K562 (cell line): ENCODE data around the gene GABRA5. TPM values are rescaled to one million over a fixed set of nuclear protein-coding genes. Genes with fewer than 3 reads are reported as not detected.

ENCODE experiments used
- ATAC-seq: fragments of 200-7000 bp; cut with Tn5 transposase; 3 replicates; pipeline ENCODE4 v1.9.1; 2020; ENCODE audit warnings: moderate library complexity
- BruUV-seq: library from RNA; stranded (reverse); fragments of 400-500 nt; replicated peaks from 2 replicates; lab custom pipeline; 2021; lab: Mats Ljungman, UMichigan
- CTCF ChIA-PET: fragments of 300-600 bp; formaldehyde crosslinking; extraction: SDS; loops from one replicate; lab custom pipeline; 2021; ENCODE audit warnings: low intra/inter-chr PET ratio; lab: Yijun Ruan, JAX
- POLR2A ChIA-PET: fragments of 300-600, 350-650 bp; sonication (Branson Sonifier 250); formaldehyde crosslinking; extraction: SDS; loops from one replicate; lab custom pipeline; 2021; ENCODE audit warnings: antibody characterized with exemption, inconsistent platforms; lab: Yijun Ruan, JAX
- DNase-seq, 4 experiments: peaks; one replicate each; pipeline versions ENCODE4 v3.0.0 to v3.0.0-alpha.2; 2011 to 2018; ENCODE audit warnings: low spot score in 3 of 4, mixed read lengths in 3 of 4; ENCODE audit errors: extremely low read depth in 1 of 4
- FAIRE-seq: peaks from 2 replicates; lab custom pipeline; 2011; peaks lifted over from hg19 to GRCh38; lab: Jason Lieb, UNC
- H2AFZ ChIP-seq: 2 replicates; pipeline ENCODE4 v1.6.0; 2011; ENCODE audit warnings: low read depth, low read length, control low read depth, inconsistent platforms
- H3K27ac ChIP-seq: fragments of 200-600 bp; 3 replicates; pipeline ENCODE4 v1.8.0; 2011; ENCODE audit warnings: low read depth, mild to moderate bottlenecking, control low read depth, inconsistent platforms, low read length, moderate library complexity, mixed read lengths; ENCODE audit errors: extremely low read depth
- H3K27me3 ChIP-seq, 2 experiments: fragments of 300-600 bp in 1 of 2; 2 replicates in 1 of 2; 3 replicates in 1 of 2; pipeline versions ENCODE4 v1.6.0 to v1.8.0; 2011; ENCODE audit warnings: inconsistent platforms in 2 of 2, low read length in 2 of 2, mild to moderate bottlenecking in 1 of 2, mixed read lengths in 1 of 2, moderate library complexity in 1 of 2; ENCODE audit not compliant: control insufficient read depth in 2 of 2, insufficient read depth in 2 of 2
- H3K36me3 ChIP-seq: fragments of 300-600 bp; 3 replicates; pipeline ENCODE4 v1.8.0; 2011; ENCODE audit warnings: mild to moderate bottlenecking, low read length, inconsistent platforms; ENCODE audit not compliant: control insufficient read depth, insufficient read depth
- H3K4me1 ChIP-seq, 2 experiments: fragments of 200-600 bp in 1 of 2; replicated peaks in 1 of 2; 2 replicates in 1 of 2; 3 replicates in 1 of 2; pipeline versions ENCODE4 v1.5.1 to v1.8.0; 2011; ENCODE audit warnings: inconsistent platforms in 2 of 2, low read length in 2 of 2, mild to moderate bottlenecking in 1 of 2, mixed read lengths in 1 of 2, moderate library complexity in 1 of 2; ENCODE audit not compliant: control insufficient read depth in 2 of 2, insufficient read depth in 2 of 2
- H3K4me2 ChIP-seq: 2 replicates; pipeline ENCODE4 v1.6.1; 2011; ENCODE audit warnings: low read length, control low read depth, inconsistent platforms, mixed read lengths; ENCODE audit not compliant: insufficient read depth
- H3K4me3 ChIP-seq: fragments of 200-600 bp; sonication (generic), shearing (Covaris generic); 2 replicates; pipeline ENCODE4 v1.5.1; 2016; ENCODE audit warnings: control low read depth, inconsistent platforms
- H3K79me2 ChIP-seq: fragments of 200-600 bp; 3 replicates; pipeline ENCODE4 v1.8.0; 2011; ENCODE audit warnings: low read length, inconsistent platforms; ENCODE audit not compliant: control insufficient read depth, insufficient read depth
- H3K9ac ChIP-seq, 2 experiments: 2 replicates each; pipeline versions ENCODE4 v1.6.0 to v1.6.1; 2011; ENCODE audit warnings: low read depth in 2 of 2, low read length in 2 of 2, control low read depth in 1 of 2, inconsistent platforms in 1 of 2, mild to moderate bottlenecking in 1 of 2, mixed read lengths in 1 of 2; ENCODE audit not compliant: insufficient read depth in 1 of 2
- H3K9me1 ChIP-seq: one replicate; pipeline ENCODE4 v1.6.0; 2011; ENCODE audit warnings: inconsistent platforms, mild to moderate bottlenecking, low read length, moderate library complexity; ENCODE audit not compliant: control insufficient read depth, insufficient read depth
- H3K9me3 ChIP-seq: replicated peaks from 2 replicates; pipeline ENCODE4 v1.5.1; 2011; ENCODE audit warnings: low read depth, low read length, inconsistent platforms; ENCODE audit not compliant: control insufficient read depth, insufficient read depth
- H4K20me1 ChIP-seq: replicated peaks from 2 replicates; pipeline ENCODE4 v1.6.1; 2011; ENCODE audit warnings: low read length, inconsistent platforms, mixed read lengths; ENCODE audit not compliant: control insufficient read depth, insufficient read depth
- BDP1 ChIP-seq: IDR thresholded peaks from 3 replicates; pipeline ENCODE4 v1.6.1; 2011; ENCODE audit not compliant: insufficient read length, insufficient read depth
- FOSL1 ChIP-seq: fragments of 200-800 bp; sonication (Bioruptor generic); conservative IDR thresholded peaks from 2 replicates; pipeline ENCODE4 v1.6.1; 2016; ENCODE audit warnings: missing genetic modification characterization, missing compliant biosample characterization
- FOXJ2 ChIP-seq: fragments of 200-800 bp; sonication (Bioruptor generic); IDR thresholded peaks from 2 replicates; pipeline ENCODE4 v1.6.1; 2016; ENCODE audit warnings: missing genetic modification characterization, missing compliant biosample characterization
- HNRNPUL1 ChIP-seq: fragments of 200-400 bp; formaldehyde crosslinking; IDR thresholded peaks from 2 replicates; pipeline ENCODE4 v1.6.1; 2017; ENCODE audit warnings: low read length
- KHSRP ChIP-seq: fragments of 450-650 bp; IDR thresholded peaks from 2 replicates; pipeline ENCODE4 v1.6.1; 2017
- LEF1 ChIP-seq: fragments of 450-650 bp; IDR thresholded peaks from 2 replicates; pipeline ENCODE4 v1.6.1; 2016; ENCODE audit warnings: mild to moderate bottlenecking
- MEF2A ChIP-seq: IDR thresholded peaks from 2 replicates; pipeline ENCODE4 v1.6.1; 2011; ENCODE audit warnings: low read depth, mild to moderate bottlenecking, low read length, moderate library complexity; ENCODE audit not compliant: control insufficient read depth
- MTA3 ChIP-seq: fragments of 450-650 bp; formaldehyde crosslinking; IDR thresholded peaks from 2 replicates; pipeline ENCODE4 v1.6.1; 2017; ENCODE audit warnings: mild to moderate bottlenecking, borderline replicate concordance
- NRF1 ChIP-seq, 2 experiments: fragments of 450-650 bp; IDR thresholded peaks in 1 of 2; conservative IDR thresholded peaks in 1 of 2; 2 replicates each; pipeline ENCODE4 v1.6.1; 2014; ENCODE audit warnings: mild to moderate bottlenecking in 2 of 2
- PHF21A ChIP-seq: fragments of 450-650 bp; IDR thresholded peaks from 2 replicates; pipeline ENCODE4 v1.6.1; 2017; ENCODE audit warnings: low read depth, borderline replicate concordance
- RNF2 ChIP-seq: sonication (generic); IDR thresholded peaks from 2 replicates; pipeline ENCODE4 v1.6.1; 2016
- SMAD2 ChIP-seq: fragments of 150-350 bp; IDR thresholded peaks from 2 replicates; pipeline ENCODE4 v1.6.1; 2014; ENCODE audit warnings: low read depth, mild to moderate bottlenecking, low read length
- ZNF24 ChIP-seq: fragments of 450-650 bp; IDR thresholded peaks from 2 replicates; pipeline ENCODE4 v1.6.1; 2016
- ZNF263 ChIP-seq: sonication (generic); formaldehyde crosslinking; IDR thresholded peaks from 2 replicates; pipeline ENCODE4 v1.8.0; 2022; ENCODE audit warnings: mild to moderate bottlenecking, missing genetic modification reagents, borderline replicate concordance
- ZNF431 ChIP-seq: sonication (generic); formaldehyde crosslinking; IDR thresholded peaks from 2 replicates; pipeline ENCODE4 v1.8.0; 2022; ENCODE audit warnings: mild to moderate bottlenecking, missing genetic modification reagents
- ZNF766 ChIP-seq: fragments of 200-800 bp; sonication (Bioruptor generic); conservative IDR thresholded peaks from 2 replicates; pipeline ENCODE4 v1.6.1; 2016; ENCODE audit warnings: missing genetic modification characterization, missing compliant biosample characterization
- WGBS: fragments of 100-300 bp; shearing (Covaris generic); methylation state at CpG from one replicate; pipeline ENCODE4 v1.1.6; 2016; ENCODE audit warnings: low coverage, mixed read lengths; ENCODE audit not compliant: insufficient coverage; ENCODE audit errors: missing lambda C conversion rate; 5-methylcytosine and 5-hydroxymethylcytosine counted together
- in situ Hi-C: fragments of 300-500 bp; cut with MboI; formaldehyde crosslinking; loops from 4 replicates; pipeline ENCODE4 v1.15.0; 2018; ENCODE audit warnings: inconsistent platforms, mixed read lengths
- intact Hi-C: fragments of 100-400 bp; cut with micrococcal nuclease; formaldehyde crosslinking; loops from 2 replicates; pipeline ENCODE4 v1.14.2; 2022
- polyA plus RNA-seq, 8 experiments: library from polyadenylated mRNA; depleted of rRNA in 4 of 8; stranded (reverse) in 5 of 8; unstranded in 3 of 8; fragments of >200 nt; fragmentation: Nextera tagmentation in 2 of 8; fragmentation: Illumina TruSeq in 1 of 8; extraction: Ambion mirVana in 2 of 8; extraction: Trizol in 1 of 8; gene quantifications; 2 replicates each; pipeline versions ENCODE4 v1.2.1 to v1.2.3, GENCODE V29; 2011 to 2014; ENCODE audit warnings: inconsistent platforms in 1 of 8, missing spikeins in 1 of 8
- total RNA-seq, 7 experiments: library from RNA; depleted of rRNA in 6 of 7; stranded (reverse); fragments of >200 nt in 6 of 7; fragmentation: Illumina TruSeq in 2 of 7; extraction: Trizol in 2 of 7; gene quantifications; 2 replicates each; pipeline versions ENCODE4 v1.2.1 to v1.2.3, GENCODE V29; 2011 to 2021; ENCODE audit warnings: low replicate concordance in 1 of 7
- TF ChIP-seq, protein P1 (sequence below): IDR thresholded peaks from 2 replicates; pipeline ENCODE4 v1.6.1; 2014; ENCODE audit warnings: antibody characterized with exemption
- TF ChIP-seq, protein P2 (sequence below): fragments of 200-800 bp; sonication (Bioruptor generic); IDR thresholded peaks from 2 replicates; pipeline ENCODE4 v1.6.1; 2017; ENCODE audit warnings: missing genetic modification characterization, missing compliant biosample characterization
- TF ChIP-seq, protein P3 (sequence below): IDR thresholded peaks from 2 replicates; pipeline ENCODE4 v1.6.1; 2011; ENCODE audit not compliant: insufficient read length; ENCODE audit errors: extremely low read depth
- TF ChIP-seq, protein P4 (sequence below): sonication (generic); formaldehyde crosslinking; IDR thresholded peaks from 2 replicates; pipeline ENCODE4 v1.5.0; 2020; ENCODE audit warnings: missing genetic modification reagents

GABRA5 gene
- total and polyA plus RNA-seq, 9 of the 15 experiments (the other 6 are each of a cell fraction or from before 2014, with no cell fraction given) = not detected

DNA sequence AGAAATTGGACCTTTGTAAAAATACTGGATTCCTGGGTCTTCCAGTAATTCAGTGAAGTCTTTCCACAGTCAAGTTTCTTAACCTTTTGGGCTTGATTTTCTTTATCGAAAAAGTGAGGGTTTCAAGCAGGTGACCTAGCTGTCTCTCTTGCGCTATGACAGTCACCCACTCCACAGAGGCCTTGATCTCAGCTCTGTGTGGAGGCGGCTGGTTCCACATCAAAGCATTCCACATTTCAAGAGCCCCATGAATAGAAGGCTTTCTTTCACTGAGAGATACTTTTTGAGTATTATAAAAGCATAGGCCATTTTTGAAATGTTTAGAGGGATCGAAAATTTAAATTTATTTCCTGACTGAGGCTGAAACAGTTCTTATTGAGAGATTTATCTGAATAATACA, 43.9 kb downstream of the GABRA5 start:
- Histone ChIP-seq H3K27me3 (no peaks in the 10 kb centered on the region), H3K27ac (no peak overlapping the region), H3K36me3 (no peaks in the 10 kb centered on the region), H3K4me3 (no peak overlapping the region), H3K79me2 (no peaks in the 10 kb centered on the region), H2AFZ (no peak overlapping the region), H3K9ac (no peak overlapping the region), H3K9me1 (no peaks in the 10 kb centered on the region)
- intact Hi-C loops (no loop called here), in situ Hi-C loops (no loop called here)
- FAIRE-seq = no peak
- no TSS peak for BruUV-seq
- TF ChIP-seq ZNF263 (no peak), SMAD2 (no peak), ZNF766 (CRISPR knock-in tag) (no peak), ZNF431 (CRISPR knock-in tag) (no peak), LEF1 (no peak), PHF21A (no peak), HNRNPUL1 (no peak), MTA3 (no peak), MEF2A (no peak), KHSRP (no peak), NRF1 (conservative IDR thresholded peaks at IDR 0.05 in 1 of 2, IDR thresholded peaks at IDR 0.05 in 1 of 2) (no peak), FOSL1 (no peak), RNF2 (no peak), BDP1 (no peak), ZNF24 (no peak), FOXJ2 (no peak)
- TF ChIP-seq, protein P1, sequence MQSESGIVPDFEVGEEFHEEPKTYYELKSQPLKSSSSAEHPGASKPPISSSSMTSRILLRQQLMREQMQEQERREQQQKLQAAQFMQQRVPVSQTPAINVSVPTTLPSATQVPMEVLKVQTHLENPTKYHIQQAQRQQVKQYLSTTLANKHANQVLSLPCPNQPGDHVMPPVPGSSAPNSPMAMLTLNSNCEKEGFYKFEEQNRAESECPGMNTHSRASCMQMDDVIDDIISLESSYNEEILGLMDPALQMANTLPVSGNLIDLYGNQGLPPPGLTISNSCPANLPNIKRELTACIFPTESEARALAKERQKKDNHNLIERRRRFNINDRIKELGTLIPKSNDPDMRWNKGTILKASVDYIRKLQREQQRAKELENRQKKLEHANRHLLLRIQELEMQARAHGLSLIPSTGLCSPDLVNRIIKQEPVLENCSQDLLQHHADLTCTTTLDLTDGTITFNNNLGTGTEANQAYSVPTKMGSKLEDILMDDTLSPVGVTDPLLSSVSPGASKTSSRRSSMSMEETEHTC = no peak
- TF ChIP-seq, protein P2, sequence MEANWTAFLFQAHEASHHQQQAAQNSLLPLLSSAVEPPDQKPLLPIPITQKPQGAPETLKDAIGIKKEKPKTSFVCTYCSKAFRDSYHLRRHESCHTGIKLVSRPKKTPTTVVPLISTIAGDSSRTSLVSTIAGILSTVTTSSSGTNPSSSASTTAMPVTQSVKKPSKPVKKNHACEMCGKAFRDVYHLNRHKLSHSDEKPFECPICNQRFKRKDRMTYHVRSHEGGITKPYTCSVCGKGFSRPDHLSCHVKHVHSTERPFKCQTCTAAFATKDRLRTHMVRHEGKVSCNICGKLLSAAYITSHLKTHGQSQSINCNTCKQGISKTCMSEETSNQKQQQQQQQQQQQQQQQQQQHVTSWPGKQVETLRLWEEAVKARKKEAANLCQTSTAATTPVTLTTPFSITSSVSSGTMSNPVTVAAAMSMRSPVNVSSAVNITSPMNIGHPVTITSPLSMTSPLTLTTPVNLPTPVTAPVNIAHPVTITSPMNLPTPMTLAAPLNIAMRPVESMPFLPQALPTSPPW (CRISPR knock-in tag) = no peak
- TF ChIP-seq, protein P3, sequence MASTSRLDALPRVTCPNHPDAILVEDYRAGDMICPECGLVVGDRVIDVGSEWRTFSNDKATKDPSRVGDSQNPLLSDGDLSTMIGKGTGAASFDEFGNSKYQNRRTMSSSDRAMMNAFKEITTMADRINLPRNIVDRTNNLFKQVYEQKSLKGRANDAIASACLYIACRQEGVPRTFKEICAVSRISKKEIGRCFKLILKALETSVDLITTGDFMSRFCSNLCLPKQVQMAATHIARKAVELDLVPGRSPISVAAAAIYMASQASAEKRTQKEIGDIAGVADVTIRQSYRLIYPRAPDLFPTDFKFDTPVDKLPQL = no peak
- TF ChIP-seq, protein P4, sequence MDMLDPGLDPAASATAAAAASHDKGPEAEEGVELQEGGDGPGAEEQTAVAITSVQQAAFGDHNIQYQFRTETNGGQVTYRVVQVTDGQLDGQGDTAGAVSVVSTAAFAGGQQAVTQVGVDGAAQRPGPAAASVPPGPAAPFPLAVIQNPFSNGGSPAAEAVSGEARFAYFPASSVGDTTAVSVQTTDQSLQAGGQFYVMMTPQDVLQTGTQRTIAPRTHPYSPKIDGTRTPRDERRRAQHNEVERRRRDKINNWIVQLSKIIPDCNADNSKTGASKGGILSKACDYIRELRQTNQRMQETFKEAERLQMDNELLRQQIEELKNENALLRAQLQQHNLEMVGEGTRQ = no peak
- TF ChIP-seq, all 486 proteins: peak for 0
- Histone ChIP-seq H3K4me2 (no peak overlapping the region), H3K4me1 (no peaks in the 10 kb centered on the region), H3K9me3 (no peaks in the 10 kb centered on the region), H4K20me1 (no peaks in the 10 kb centered on the region)
- POLR2A ChIA-PET = no interaction called here
- CTCF ChIA-PET = no interaction called here
- no peak for ATAC-seq
- DNase-seq = no peak
- WGBS = 0% methylated on average over 4 of the region's 4 CpGs
